ENCODE measurements around the gene MKI67. TPM values are rescaled to one million over a fixed set of nuclear protein-coding genes. Genes with fewer than 3 reads are reported as not detected.

MKI67 gene
- total RNA-seq, 4 donors from 2014 or later, result 2.4 to 9.1 (median 4.2) TPM

DNA sequence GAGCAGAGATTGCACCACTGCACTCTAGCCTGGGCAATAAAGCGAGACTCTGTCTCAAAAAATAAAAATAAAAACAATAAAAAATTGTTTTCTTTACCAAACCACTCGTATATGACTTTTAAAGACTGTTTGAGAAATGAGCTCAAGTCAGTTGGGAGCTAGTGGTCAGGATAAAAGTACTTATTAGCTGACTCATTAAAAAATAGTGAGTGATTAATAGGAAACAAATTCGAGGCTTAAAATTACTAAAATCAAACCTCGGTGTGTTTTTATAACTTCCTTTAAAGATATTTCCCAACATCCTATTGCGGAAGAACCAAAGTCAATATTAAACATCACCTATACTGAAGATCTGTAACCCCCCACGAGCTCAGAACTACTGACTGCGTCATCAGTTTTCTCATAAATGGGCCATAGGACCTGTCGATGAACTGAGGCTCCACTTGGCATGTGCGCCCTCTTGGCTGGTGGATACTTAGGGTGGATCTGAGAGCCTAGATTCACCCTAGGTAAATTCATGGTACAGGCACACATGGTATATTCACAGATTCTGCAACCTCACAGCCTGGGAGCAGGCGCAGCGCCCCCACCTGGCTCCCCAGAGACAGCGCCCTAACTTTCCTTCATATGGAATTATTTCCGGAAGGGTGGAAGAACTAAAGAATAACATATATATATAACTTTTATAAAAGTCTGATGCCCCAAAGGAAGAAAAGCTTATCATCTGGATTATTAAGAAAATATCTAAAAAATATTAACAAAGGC, 9.2 kb downstream of the MKI67 start:
- DNase-seq (ENCODE audit: low spot score in 2 of 2), result no peak
- WGBS, 2 donors, result 90 to 92% methylated on average over 13 of the region's 13 CpGs
- intact Hi-C loops (cut with DNase I; ENCODE audit: low total_unique reads), result no loop called here
- no peak overlapping the region for H3K4me3 ChIP-seq (ENCODE audit: low read depth, poor library complexity, severe bottlenecking)
- TF ChIP-seq, protein P1, sequence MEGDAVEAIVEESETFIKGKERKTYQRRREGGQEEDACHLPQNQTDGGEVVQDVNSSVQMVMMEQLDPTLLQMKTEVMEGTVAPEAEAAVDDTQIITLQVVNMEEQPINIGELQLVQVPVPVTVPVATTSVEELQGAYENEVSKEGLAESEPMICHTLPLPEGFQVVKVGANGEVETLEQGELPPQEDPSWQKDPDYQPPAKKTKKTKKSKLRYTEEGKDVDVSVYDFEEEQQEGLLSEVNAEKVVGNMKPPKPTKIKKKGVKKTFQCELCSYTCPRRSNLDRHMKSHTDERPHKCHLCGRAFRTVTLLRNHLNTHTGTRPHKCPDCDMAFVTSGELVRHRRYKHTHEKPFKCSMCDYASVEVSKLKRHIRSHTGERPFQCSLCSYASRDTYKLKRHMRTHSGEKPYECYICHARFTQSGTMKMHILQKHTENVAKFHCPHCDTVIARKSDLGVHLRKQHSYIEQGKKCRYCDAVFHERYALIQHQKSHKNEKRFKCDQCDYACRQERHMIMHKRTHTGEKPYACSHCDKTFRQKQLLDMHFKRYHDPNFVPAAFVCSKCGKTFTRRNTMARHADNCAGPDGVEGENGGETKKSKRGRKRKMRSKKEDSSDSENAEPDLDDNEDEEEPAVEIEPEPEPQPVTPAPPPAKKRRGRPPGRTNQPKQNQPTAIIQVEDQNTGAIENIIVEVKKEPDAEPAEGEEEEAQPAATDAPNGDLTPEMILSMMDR (IDR thresholded peaks at IDR 0.05), result no peak
- TF ChIP-seq POLR2A (IDR thresholded peaks at IDR 0.05), result no peak

DNA sequence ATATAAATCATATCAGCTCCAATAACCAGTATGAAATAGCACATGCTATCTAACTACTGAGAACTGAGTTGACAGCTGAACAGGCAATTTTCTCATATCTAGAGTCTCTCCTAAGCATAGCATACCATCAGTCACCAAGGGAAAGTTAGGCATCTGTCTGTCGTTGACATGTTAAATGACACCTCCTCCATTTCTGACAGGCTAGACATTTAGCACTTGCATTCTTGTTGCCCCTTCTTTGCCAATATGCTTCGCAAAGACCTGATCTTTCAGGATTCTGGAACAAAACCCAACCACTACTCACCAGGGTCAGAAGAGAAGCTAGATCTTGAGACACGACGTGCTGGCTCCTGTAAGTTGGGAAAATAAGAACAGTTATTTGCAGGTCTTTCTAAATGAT, 10.0 kb downstream of the MKI67 start:
- H3K4me3 ChIP-seq (ENCODE audit: low read depth, poor library complexity, severe bottlenecking), result no peak overlapping the region
- intact Hi-C loops (cut with DNase I; ENCODE audit: low total_unique reads), result no loop called here
- WGBS, 2 donors, result 87% methylated on average over 4 of the region's 4 CpGs
- no peak for DNase-seq (ENCODE audit: low spot score in 2 of 2)
- TF ChIP-seq POLR2A (IDR thresholded peaks at IDR 0.05), result no peak
- TF ChIP-seq, protein P1 (IDR thresholded peaks at IDR 0.05), result no peak

DNA sequence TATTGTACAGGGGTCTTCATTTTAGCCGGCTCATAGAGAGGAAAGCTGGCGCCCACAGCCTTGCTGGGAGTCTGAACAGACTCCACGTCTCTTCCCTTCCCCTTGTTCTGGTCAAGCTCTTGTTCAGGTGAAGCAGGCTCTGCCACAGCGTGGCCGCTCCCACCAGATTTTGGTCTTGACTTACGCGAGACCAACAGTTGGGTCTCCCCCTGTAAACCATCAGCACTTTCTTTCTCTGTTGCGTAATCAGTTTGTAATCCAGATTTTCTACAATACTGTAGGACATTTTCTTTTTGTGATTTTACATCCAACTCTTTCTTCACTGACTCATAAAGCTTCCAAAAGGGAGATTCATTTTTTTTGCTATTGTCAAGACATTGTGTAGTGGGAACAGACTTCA, 10.9 kb downstream of the MKI67 start:
- no peak for TF ChIP-seq POLR2A (IDR thresholded peaks at IDR 0.05)
- TF ChIP-seq, protein P1 (IDR thresholded peaks at IDR 0.05), result no peak
- WGBS, 2 donors, result 93 to 98% methylated on average over 8 of the region's 8 CpGs
- DNase-seq (ENCODE audit: low spot score in 2 of 2), result no peak
- intact Hi-C loops (cut with DNase I; ENCODE audit: low total_unique reads), result no loop called here
- H3K4me3 ChIP-seq (ENCODE audit: low read depth, poor library complexity, severe bottlenecking), result no peak overlapping the region

DNA sequence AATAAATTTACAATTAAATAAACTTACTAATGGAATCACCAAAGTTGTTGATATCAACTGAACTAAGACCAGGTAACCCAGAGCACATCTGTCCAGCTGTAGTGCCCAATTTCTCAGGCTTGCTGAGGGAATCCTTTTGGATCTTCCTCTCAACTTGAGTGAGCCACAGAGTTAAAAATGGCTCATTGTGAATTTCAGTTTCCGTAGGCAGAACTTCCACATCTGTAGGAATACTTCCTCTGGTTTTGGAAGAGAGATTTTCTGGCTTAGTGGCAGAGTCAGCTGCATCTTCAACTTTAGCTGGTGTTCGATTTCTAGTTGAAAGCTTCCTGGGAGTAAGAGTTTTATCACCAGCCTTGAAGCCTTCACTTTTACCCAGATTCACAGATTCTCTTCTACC, 11.3 kb downstream of the MKI67 start:
- WGBS, 2 donors, result 81 to 96% methylated on average over 2 of the region's 2 CpGs
- no peak for TF ChIP-seq POLR2A (IDR thresholded peaks at IDR 0.05)
- TF ChIP-seq, protein P1 (IDR thresholded peaks at IDR 0.05), result no peak
- H3K4me3 ChIP-seq (ENCODE audit: low read depth, poor library complexity, severe bottlenecking), result no peak overlapping the region
- intact Hi-C loops (cut with DNase I; ENCODE audit: low total_unique reads), result no loop called here
- no peak for DNase-seq (ENCODE audit: low spot score in 2 of 2)

DNA sequence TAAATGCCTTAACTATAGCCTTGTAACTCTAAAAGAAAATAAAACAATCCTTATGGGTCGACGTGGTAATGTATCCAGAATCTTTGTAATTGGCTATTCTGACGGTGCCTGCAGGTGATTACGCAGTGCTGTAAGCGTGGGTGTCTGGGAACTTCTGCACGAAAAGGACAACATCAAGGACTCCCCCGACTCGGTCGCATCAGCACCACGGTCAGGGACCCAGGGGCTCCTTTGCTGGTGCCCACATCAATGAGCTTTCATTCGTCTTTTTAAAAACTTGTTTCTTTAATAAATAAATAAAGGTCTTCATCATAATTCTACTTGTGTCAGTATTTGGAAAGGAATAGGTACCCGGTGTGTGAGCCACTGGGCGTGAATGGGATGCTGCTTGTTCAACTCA, 13.2 kb downstream of the MKI67 start:
- DNase-seq (ENCODE audit: low spot score in 2 of 2), result no peak
- TF ChIP-seq POLR2A (IDR thresholded peaks at IDR 0.05), result no peak
- TF ChIP-seq, protein P1 (IDR thresholded peaks at IDR 0.05), result no peak
- no peak overlapping the region for H3K4me3 ChIP-seq (ENCODE audit: low read depth, poor library complexity, severe bottlenecking)
- 93 to 95% methylated on average over 13 of the region's 13 CpGs for WGBS, 2 donors
- intact Hi-C loops (cut with DNase I; ENCODE audit: low total_unique reads), result no loop called here

DNA sequence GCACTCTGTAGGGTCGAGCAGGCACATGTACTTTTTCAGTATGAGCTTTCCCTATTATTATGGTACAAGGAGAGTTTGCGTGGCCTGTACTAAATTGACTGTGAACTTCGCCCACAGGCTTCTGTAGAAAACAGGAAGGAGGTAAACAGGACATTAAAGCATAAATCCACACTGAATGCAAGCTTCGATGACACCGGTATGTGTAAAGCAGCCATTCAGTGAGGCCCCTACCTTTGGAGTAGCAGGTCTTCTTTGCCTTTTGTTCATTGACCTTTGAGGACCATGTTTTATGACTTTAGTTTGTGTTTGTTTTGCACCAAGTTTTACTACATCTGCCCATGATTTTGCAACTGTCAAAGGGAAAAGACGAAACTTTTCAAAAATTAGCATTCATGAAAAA, 14.5 kb downstream of the MKI67 start:
- DNase-seq (ENCODE audit: low spot score in 2 of 2), result no peak
- intact Hi-C loops (cut with DNase I; ENCODE audit: low total_unique reads), result no loop called here
- no peak overlapping the region for H3K4me3 ChIP-seq (ENCODE audit: low read depth, poor library complexity, severe bottlenecking)
- no peak for TF ChIP-seq POLR2A (IDR thresholded peaks at IDR 0.05)
- TF ChIP-seq, protein P1 (IDR thresholded peaks at IDR 0.05), result no peak
- WGBS, 2 donors, result 85 to 95% methylated on average over 6 of the region's 6 CpGs

All from lower leg skin (tissue), 4 donors.